Stimulated activated naive CD8-positive, alpha-beta T cell treated with anti-CD3 and anti-CD28 coated beads, Interleukin-15, amount 100 ng/mL, for 72 hours (primary cell): Measurements from ENCODE around the gene SMIM3.
"Not testable (repeated sequence)": the region's sequence is repeated elsewhere in the genome, so short reads cannot be mapped to it uniquely, and the experiment has no call there.

ENCODE experiments used
- ATAC-seq: fragments of 150-1000 bp; cut with Tn5 transposase; 2 replicates; pipeline ENCODE4 v1.10.0; 2021; ENCODE audit warnings: mild to moderate bottlenecking, moderate library complexity
- DNase-seq, 2 donors: peaks; one replicate each; pipeline ENCODE4 v3.0.0; 2021 to 2022
- H3K27ac Mint-ChIP-seq, 2 donors: one replicate each; pipeline ENCODE4 v1.8.0; 2022; ENCODE audit warnings: mild to moderate bottlenecking in 2 of 2, mixed read lengths in 2 of 2, moderate library complexity in 2 of 2
- H3K27me3 Mint-ChIP-seq: one replicate; pipeline ENCODE4 v1.8.0; 2022; ENCODE audit warnings: mixed read lengths
- H3K4me1 Mint-ChIP-seq: one replicate; pipeline ENCODE4 v1.8.0; 2022; ENCODE audit warnings: mild to moderate bottlenecking, mixed read lengths
- H3K4me3 Mint-ChIP-seq, 2 donors: one replicate each; pipeline ENCODE4 v1.8.0; 2022; ENCODE audit warnings: mild to moderate bottlenecking in 2 of 2, mixed read lengths in 2 of 2, moderate library complexity in 1 of 2
- H3K9me3 Mint-ChIP-seq, 2 donors: one replicate each; pipeline ENCODE4 v1.8.0; 2022; ENCODE audit warnings: mixed read lengths in 2 of 2

The SMIM3 gene

GRCh38 chr5:150780816-150781221 lies 2.3 kb downstream of the SMIM3 start:
- Mint-ChIP-seq H3K27ac (peak overlapping the region in 1 of 2 donors; percentile 96), H3K4me3 (peak overlapping the region; percentile 74 to 98), H3K4me1 (peaks cover 79% of the 10 kb centered on the region), H3K9me3 (peaks cover 2 to 3% of the 10 kb centered on the region in 2 donors), H3K27me3 (no peaks in the 10 kb centered on the region)
- ATAC-seq = peak; percentile 35
- no peak for DNase-seq

GRCh38 chr5:150781706-150782614 lies 3.4 kb downstream of the SMIM3 start:
- peaks cover 89% of the 10 kb centered on the region for H3K4me1 Mint-ChIP-seq
- H3K4me3 Mint-ChIP-seq = peak overlapping the region; percentile 29 to 98
- H3K27me3 Mint-ChIP-seq = no peaks in the 10 kb centered on the region
- peak overlapping the region in 1 of 2 donors; percentile 96 for H3K27ac Mint-ChIP-seq
- DNase-seq = no peak
- no peak for ATAC-seq
- peaks cover 5 to 8% of the 10 kb centered on the region in 2 donors for H3K9me3 Mint-ChIP-seq

- peak overlapping the region; percentile 6 to 23 for H3K27ac Mint-ChIP-seq
- DNase-seq (no peak), ATAC-seq (no peak)
- H3K4me3 Mint-ChIP-seq = peak overlapping the region; percentile 72 to 98
- H3K4me1 Mint-ChIP-seq = peaks cover 89% of the 10 kb centered on the region
- H3K27me3 Mint-ChIP-seq = no peaks in the 10 kb centered on the region
- peaks cover 5 to 8% of the 10 kb centered on the region in 2 donors for H3K9me3 Mint-ChIP-seq
Observed at GRCh38 chr5:150782850-150783249, 4.3 kb downstream of the SMIM3 start.

GRCh38 chr5:150783422-150783928 lies 4.9 kb downstream of the SMIM3 start:
- DNase-seq (peak; percentile 60 to 79), ATAC-seq (peak; percentile 80)
- peaks cover 5 to 8% of the 10 kb centered on the region in 2 donors for H3K9me3 Mint-ChIP-seq
- H3K4me1 Mint-ChIP-seq = peaks cover 86% of the 10 kb centered on the region
- peak overlapping the region; percentile 72 to 98 for H3K4me3 Mint-ChIP-seq
- H3K27ac Mint-ChIP-seq = peak overlapping the region; percentile 23 to 88
- H3K27me3 Mint-ChIP-seq = no peaks in the 10 kb centered on the region

GRCh38 chr5:150785950-150786349 lies 7.4 kb downstream of the SMIM3 start:
- Mint-ChIP-seq H3K9me3 (peaks cover 5 to 8% of the 10 kb centered on the region in 2 donors), H3K4me3 (peak overlapping the region in 1 of 2 donors; percentile 51), H3K4me1 (peaks cover 91% of the 10 kb centered on the region), H3K27me3 (no peaks in the 10 kb centered on the region), H3K27ac (peak overlapping the region in 1 of 2 donors; percentile 19)
- DNase-seq (no peak), ATAC-seq (no peak)

- peaks cover 5 to 8% of the 10 kb centered on the region in 2 donors for H3K9me3 Mint-ChIP-seq
- H3K4me1 Mint-ChIP-seq = peaks cover 89% of the 10 kb centered on the region
- peak overlapping the region in 1 of 2 donors; percentile 19 for H3K27ac Mint-ChIP-seq
- no peak for ATAC-seq
- H3K27me3 Mint-ChIP-seq = no peaks in the 10 kb centered on the region
- H3K4me3 Mint-ChIP-seq = peak overlapping the region in 1 of 2 donors; percentile 46
- DNase-seq = no peak
Observed at GRCh38 chr5:150786876-150787275, 8.3 kb downstream of the SMIM3 start.

GRCh38 chr5:150787656-150788055 lies 9.1 kb downstream of the SMIM3 start:
- DNase-seq (no peak), ATAC-seq (no peak)
- H3K9me3 Mint-ChIP-seq = peaks cover 5 to 8% of the 10 kb centered on the region in 2 donors
- H3K4me3 Mint-ChIP-seq = peak overlapping the region in 1 of 2 donors; percentile 46
- peaks cover 81% of the 10 kb centered on the region for H3K4me1 Mint-ChIP-seq
- H3K27me3 Mint-ChIP-seq = no peaks in the 10 kb centered on the region
- no peak overlapping the region for H3K27ac Mint-ChIP-seq

- Mint-ChIP-seq H3K4me3 (peak overlapping the region; percentile 73 to 76), H3K27me3 (no peaks in the 10 kb centered on the region), H3K4me1 (peaks cover 68% of the 10 kb centered on the region), H3K27ac (peak overlapping the region; percentile 87 to 97), H3K9me3 (peaks cover 8 to 13% of the 10 kb centered on the region in 2 donors)
- no peak for DNase-seq
- no peak for ATAC-seq
Observed at GRCh38 chr5:150788977-150789376, 10.4 kb downstream of the SMIM3 start.

- Mint-ChIP-seq H3K4me1 (peaks cover 63% of the 10 kb centered on the region), H3K27me3 (no peaks in the 10 kb centered on the region), H3K27ac (peak overlapping the region; percentile 87 to 97), H3K4me3 (peak overlapping the region; percentile 73 to 76), H3K9me3 (peaks cover 8 to 14% of the 10 kb centered on the region in 2 donors)
- DNase-seq (no peak), ATAC-seq (no peak)
Observed at GRCh38 chr5:150789450-150789849, 10.9 kb downstream of the SMIM3 start.

GRCh38 chr5:150789943-150790611 lies 11.5 kb downstream of the SMIM3 start:
- Mint-ChIP-seq H3K4me3 (peak overlapping the region; percentile 73 to 76), H3K4me1 (peaks cover 57% of the 10 kb centered on the region), H3K27me3 (no peaks in the 10 kb centered on the region), H3K9me3 (peaks cover 8 to 14% of the 10 kb centered on the region in 2 donors), H3K27ac (peak overlapping the region; percentile 87 to 97)
- ATAC-seq = peak; percentile 100
- DNase-seq = peak; percentile 68 to 81

GRCh38 chr5:150791536-150791935 lies 13.0 kb downstream of the SMIM3 start:
- DNase-seq (no peak), ATAC-seq (no peak)
- Mint-ChIP-seq H3K4me1 (peaks cover 51% of the 10 kb centered on the region), H3K9me3 (peaks cover 0 to 9% of the 10 kb centered on the region in 2 donors), H3K4me3 (peak overlapping the region in 1 of 2 donors; percentile 73), H3K27me3 (no peaks in the 10 kb centered on the region), H3K27ac (no peak overlapping the region)

GRCh38 chr5:150793423-150793888 lies 14.9 kb downstream of the SMIM3 start:
- H3K4me3 Mint-ChIP-seq, H3K9me3 Mint-ChIP-seq, ATAC-seq, H3K27ac Mint-ChIP-seq, DNase-seq, H3K27me3 Mint-ChIP-seq: not testable (repeated sequence)
- peaks cover 47% of the 10 kb centered on the region for H3K4me1 Mint-ChIP-seq

- Mint-ChIP-seq H3K27ac (no peak overlapping the region), H3K9me3 (peaks cover 0 to 9% of the 10 kb centered on the region in 2 donors), H3K27me3 (no peaks in the 10 kb centered on the region), H3K4me3 (no peak overlapping the region), H3K4me1 (peaks cover 32% of the 10 kb centered on the region)
- DNase-seq (no peak), ATAC-seq (no peak)
Observed at GRCh38 chr5:150794927-150795326, 16.4 kb downstream of the SMIM3 start.

- peaks cover 22% of the 10 kb centered on the region for H3K4me1 Mint-ChIP-seq
- peak overlapping the region in 1 of 2 donors; percentile 21 for H3K27ac Mint-ChIP-seq
- no peak for DNase-seq
Observed at GRCh38 chr5:150797384-150797783, 18.8 kb downstream of the SMIM3 start.

GRCh38 chr5:150801117-150801927 lies 22.8 kb downstream of the SMIM3 start:
- H3K27me3 Mint-ChIP-seq = peaks cover 6% of the 10 kb centered on the region
- peaks cover 20% of the 10 kb centered on the region for H3K4me1 Mint-ChIP-seq
- H3K9me3 Mint-ChIP-seq = peaks cover 0 to 5% of the 10 kb centered on the region in 2 donors
- H3K4me3 Mint-ChIP-seq = no peak overlapping the region
- peak; percentile 65 for ATAC-seq
- no peak for DNase-seq
- H3K27ac Mint-ChIP-seq = no peak overlapping the region

More at GRCh38 chr5:150797384-150797783, 18.8 kb downstream of the SMIM3 start:
- Mint-ChIP-seq H3K4me3 (no peak overlapping the region), H3K27me3 (peaks cover 6% of the 10 kb centered on the region), H3K9me3 (peaks cover 0 to 9% of the 10 kb centered on the region in 2 donors)
- ATAC-seq = peak; percentile 74
